DND-41 (cell line): ENCODE data around the gene NF1.

Experiments
- ATAC-seq: fragments of 200-7000 bp; cut with Tn5 transposase; 3 replicates; pipeline ENCODE4 v1.9.1; 2021; ENCODE audit warnings: low read depth; ENCODE audit not compliant: insufficient read depth
- DNase-seq: peaks from one replicate; pipeline ENCODE4 v3.0.0-alpha.2; 2020
- H2AFZ ChIP-seq: 2 replicates; pipeline ENCODE4 v1.6.0; 2012; ENCODE audit warnings: low read depth, low read length
- H3K27ac ChIP-seq: 2 replicates; pipeline ENCODE4 v1.5.1; 2012; ENCODE audit warnings: low read length, inconsistent platforms
- H3K27me3 ChIP-seq: fragments of 200-600 bp; sonication (generic); 2 replicates; pipeline ENCODE4 v1.6.0; 2012; ENCODE audit warnings: low read length, mild to moderate bottlenecking, inconsistent platforms; ENCODE audit not compliant: insufficient read depth, poor library complexity
- H3K36me3 ChIP-seq: 2 replicates; pipeline ENCODE4 v1.5.1; 2012; ENCODE audit warnings: low read length, inconsistent platforms; ENCODE audit not compliant: insufficient read depth
- H3K4me1 ChIP-seq: 2 replicates; pipeline ENCODE4 v1.5.1; 2012; ENCODE audit warnings: mild to moderate bottlenecking, low read length; ENCODE audit not compliant: insufficient read depth
- H3K4me2 ChIP-seq: 2 replicates; pipeline ENCODE4 v1.6.0; 2012; ENCODE audit warnings: mild to moderate bottlenecking, moderate library complexity, low read length, inconsistent platforms; ENCODE audit not compliant: insufficient read depth
- H3K4me3 ChIP-seq, 2 experiments: fragments of 200-600 bp in 1 of 2; shearing (Covaris generic) in 1 of 2; 2 replicates each; pipeline ENCODE4 v1.5.1; 2012 to 2016; ENCODE audit warnings: inconsistent platforms in 2 of 2, low read length in 2 of 2, mild to moderate bottlenecking in 2 of 2, low read depth in 1 of 2, moderate library complexity in 1 of 2
- H3K79me2 ChIP-seq: 2 replicates; pipeline ENCODE4 v1.6.0; 2012; ENCODE audit warnings: low read length, inconsistent platforms; ENCODE audit not compliant: insufficient read depth
- H3K9ac ChIP-seq: 2 replicates; pipeline ENCODE4 v1.6.0; 2012; ENCODE audit warnings: low read depth, mild to moderate bottlenecking, inconsistent platforms, low read length, moderate library complexity
- H3K9me3 ChIP-seq: 2 replicates; pipeline ENCODE4 v1.5.1; 2012; ENCODE audit warnings: low read length, moderate library complexity, mild to moderate bottlenecking, inconsistent platforms; ENCODE audit not compliant: insufficient read depth, severe bottlenecking
- H4K20me1 ChIP-seq: 2 replicates; pipeline ENCODE4 v1.6.0; 2012; ENCODE audit warnings: low read length; ENCODE audit not compliant: insufficient read depth
- EZH2 ChIP-seq: IDR thresholded peaks from 3 replicates; pipeline ENCODE4 v1.6.1; 2012; ENCODE audit warnings: borderline replicate concordance, low read depth, mild to moderate bottlenecking, moderate library complexity, low read length, inconsistent platforms; ENCODE audit not compliant: severe bottlenecking
- TF ChIP-seq, protein P1 (sequence below): IDR thresholded peaks from 2 replicates; pipeline ENCODE4 v1.5.1; 2012; ENCODE audit warnings: borderline replicate concordance, low read length, moderate library complexity, mild to moderate bottlenecking; ENCODE audit not compliant: poor library complexity, severe bottlenecking; ENCODE audit errors: extremely low read depth

NF1 gene

DNA sequence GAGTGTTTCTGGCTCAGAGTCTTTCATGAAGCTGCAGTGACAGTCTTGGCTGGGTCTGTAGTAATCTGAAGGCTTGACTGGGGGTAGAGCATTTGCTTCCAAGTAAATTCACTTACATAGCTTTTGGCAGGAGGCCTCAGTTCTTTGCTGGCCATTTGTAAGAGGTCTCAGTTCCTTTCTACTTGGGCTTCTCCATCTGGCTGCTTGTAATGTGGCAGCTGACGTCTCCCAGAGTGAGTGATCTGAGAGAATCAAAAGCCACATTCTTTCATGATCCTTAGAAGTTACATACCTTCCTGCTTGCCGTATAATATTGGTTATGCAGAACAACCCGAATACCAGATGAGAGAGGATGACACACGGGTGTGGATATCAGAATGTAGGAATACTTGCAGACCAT, 39.8 kb downstream of the NF1 start:
- H3K4me1 ChIP-seq, result no peaks in the 10 kb centered on the region
- H3K9me3 ChIP-seq, result no peaks in the 10 kb centered on the region
- H3K27me3 ChIP-seq, result no peaks in the 10 kb centered on the region
- peaks cover 19% of the 10 kb centered on the region; the same call in 1 of the 2 replicates for H3K36me3 ChIP-seq
- DNase-seq (no peak), ATAC-seq (0 out of 3 replicates have a peak, but pooled peaks have one; percentile 29)
- H3K27ac ChIP-seq, result no peak overlapping the region
- H3K4me3 ChIP-seq, result no peak overlapping the region
- H2AFZ ChIP-seq, result no peak overlapping the region
- TF ChIP-seq EZH2, result no peak
- TF ChIP-seq, protein P1, sequence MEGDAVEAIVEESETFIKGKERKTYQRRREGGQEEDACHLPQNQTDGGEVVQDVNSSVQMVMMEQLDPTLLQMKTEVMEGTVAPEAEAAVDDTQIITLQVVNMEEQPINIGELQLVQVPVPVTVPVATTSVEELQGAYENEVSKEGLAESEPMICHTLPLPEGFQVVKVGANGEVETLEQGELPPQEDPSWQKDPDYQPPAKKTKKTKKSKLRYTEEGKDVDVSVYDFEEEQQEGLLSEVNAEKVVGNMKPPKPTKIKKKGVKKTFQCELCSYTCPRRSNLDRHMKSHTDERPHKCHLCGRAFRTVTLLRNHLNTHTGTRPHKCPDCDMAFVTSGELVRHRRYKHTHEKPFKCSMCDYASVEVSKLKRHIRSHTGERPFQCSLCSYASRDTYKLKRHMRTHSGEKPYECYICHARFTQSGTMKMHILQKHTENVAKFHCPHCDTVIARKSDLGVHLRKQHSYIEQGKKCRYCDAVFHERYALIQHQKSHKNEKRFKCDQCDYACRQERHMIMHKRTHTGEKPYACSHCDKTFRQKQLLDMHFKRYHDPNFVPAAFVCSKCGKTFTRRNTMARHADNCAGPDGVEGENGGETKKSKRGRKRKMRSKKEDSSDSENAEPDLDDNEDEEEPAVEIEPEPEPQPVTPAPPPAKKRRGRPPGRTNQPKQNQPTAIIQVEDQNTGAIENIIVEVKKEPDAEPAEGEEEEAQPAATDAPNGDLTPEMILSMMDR, result no peak
- H3K4me2 ChIP-seq, result no peak overlapping the region
- H4K20me1 ChIP-seq, result peaks cover 19% of the 10 kb centered on the region
- no peak overlapping the region for H3K9ac ChIP-seq
- peaks cover 90% of the 10 kb centered on the region for H3K79me2 ChIP-seq

DNA sequence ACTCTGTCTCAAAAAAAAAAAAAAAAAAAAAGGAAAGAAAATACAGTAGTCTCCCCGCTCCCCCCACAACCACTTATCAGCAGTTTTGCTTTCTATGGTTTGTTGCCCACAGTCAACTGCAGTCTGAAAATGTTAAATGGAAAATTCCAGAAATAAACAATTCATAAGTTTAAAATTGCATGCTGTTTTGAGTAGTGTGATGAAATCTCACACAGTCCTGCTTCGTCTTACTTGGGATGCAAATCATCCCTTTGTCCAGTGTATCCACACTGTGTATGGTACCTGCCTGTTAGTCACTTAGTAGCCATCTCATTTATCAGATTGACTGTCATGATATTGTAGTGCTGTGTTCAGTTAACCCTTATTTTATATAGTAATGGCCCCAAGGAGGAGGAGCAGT, 41.5 kb downstream of the NF1 start:
- no peaks in the 10 kb centered on the region for H3K9me3 ChIP-seq

DNA sequence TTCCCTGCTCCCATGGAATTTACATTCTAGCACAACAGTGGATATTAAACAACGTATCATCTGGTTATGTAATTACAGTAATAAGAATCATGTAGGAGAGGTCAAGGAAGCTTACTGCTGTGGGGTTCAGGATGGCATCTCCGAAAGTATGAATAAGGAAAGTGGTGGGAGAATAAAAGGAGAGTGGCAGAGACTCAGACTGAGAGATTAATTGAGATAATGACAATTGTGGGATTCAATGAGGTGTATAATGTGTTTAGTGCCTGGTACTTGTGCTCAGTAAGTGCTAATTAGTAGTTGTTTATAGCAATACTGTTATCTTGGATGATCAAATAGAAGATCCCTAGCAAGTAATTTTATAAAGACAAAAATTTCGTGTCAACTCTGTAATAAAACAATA, 45.3 kb downstream of the NF1 start:
- no peak for TF ChIP-seq EZH2
- TF ChIP-seq, protein P1, result no peak
- H3K4me2 ChIP-seq, result no peak overlapping the region
- no peaks in the 10 kb centered on the region for H3K27me3 ChIP-seq
- H3K79me2 ChIP-seq, result peaks cover 81% of the 10 kb centered on the region
- H4K20me1 ChIP-seq, result peaks cover 7% of the 10 kb centered on the region
- no peaks in the 10 kb centered on the region for H3K9me3 ChIP-seq
- H3K4me3 ChIP-seq, result no peak overlapping the region
- no peaks in the 10 kb centered on the region for H3K4me1 ChIP-seq
- no peak overlapping the region for H2AFZ ChIP-seq
- DNase-seq (no peak), ATAC-seq (no peak)
- H3K36me3 ChIP-seq, result peaks cover 17% of the 10 kb centered on the region; the same call in 1 of the 2 replicates
- H3K27ac ChIP-seq, result no peak overlapping the region
- H3K9ac ChIP-seq, result no peak overlapping the region

More for the DNA sequence above, 41.5 kb downstream of the NF1 start:
- Histone ChIP-seq H3K4me3 (no peak overlapping the region), H3K79me2 (peaks cover 88% of the 10 kb centered on the region), H4K20me1 (peaks cover 4% of the 10 kb centered on the region), H3K27ac (no peak overlapping the region), H3K9ac (no peak overlapping the region), H3K27me3 (no peaks in the 10 kb centered on the region), H3K4me1 (no peaks in the 10 kb centered on the region), H3K4me2 (no peak overlapping the region), H2AFZ (no peak overlapping the region), H3K36me3 (peaks cover 17% of the 10 kb centered on the region; the same call in 1 of the 2 replicates)
- TF ChIP-seq, protein P1, result no peak
- TF ChIP-seq EZH2, result no peak
- no peak for ATAC-seq
- no peak for DNase-seq

DNA sequence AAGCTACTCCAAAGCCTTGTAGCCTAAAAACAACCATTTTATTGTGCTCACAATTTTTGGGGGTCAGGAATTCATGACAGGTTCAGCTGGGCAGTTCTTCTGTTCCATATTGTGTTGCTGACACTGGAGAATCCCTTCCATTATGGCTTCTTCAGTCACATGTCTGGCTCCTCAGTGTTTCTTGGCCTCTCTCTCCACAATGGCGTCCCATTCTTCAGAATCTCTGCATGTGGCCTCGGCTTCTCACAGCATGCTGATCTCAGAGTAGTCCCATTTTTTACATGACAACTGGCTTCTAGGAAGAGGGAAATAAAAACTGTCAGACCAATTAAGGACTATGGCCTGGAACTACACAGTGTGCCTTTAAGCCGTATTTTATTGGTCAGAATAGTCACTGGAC, 49.7 kb downstream of the NF1 start:
- DNase-seq, result no peak
- Histone ChIP-seq H3K9ac (no peak overlapping the region), H3K36me3 (peaks cover 10% of the 10 kb centered on the region), H3K27ac (no peak overlapping the region), H3K4me2 (no peak overlapping the region), H3K4me3 (no peak overlapping the region), H3K9me3 (no peaks in the 10 kb centered on the region), H3K79me2 (peaks cover 74% of the 10 kb centered on the region), H3K4me1 (no peaks in the 10 kb centered on the region), H4K20me1 (peaks cover 11% of the 10 kb centered on the region; the same call in 1 of the 2 replicates), H2AFZ (no peak overlapping the region), H3K27me3 (no peaks in the 10 kb centered on the region)
- TF ChIP-seq, protein P1, result no peak
- TF ChIP-seq EZH2, result no peak
- ATAC-seq, result no peak
